Gastroesophageal sphincter (tissue), 3 donors: ENCODE data around the gene IGSF8.

ENCODE experiments used
- CTCF ChIP-seq, 4 experiments: fragments of 200-600 bp in 2 of 4; fragments of 450-650 bp in 2 of 4; sonication (generic) in 1 of 4; IDR thresholded peaks; one replicate each; pipeline ENCODE4 v1.5.1; 2017 to 2019; ENCODE audit warnings: antibody characterized with exemption in 4 of 4, mild to moderate bottlenecking in 2 of 4, moderate library complexity in 2 of 4
- POLR2AphosphoS5 ChIP-seq: sonication (generic); formaldehyde crosslinking; IDR thresholded peaks from one replicate; pipeline ENCODE4 v1.6.1; 2017; ENCODE audit warnings: antibody characterized with exemption

GRCh38 chr1:160113407-160113806, 15.0 kb upstream of the IGSF8 start:
- TF ChIP-seq CTCF (IDR thresholded peaks at IDR 0.05) (no peak), POLR2AphosphoS5 (no peak)
